Upper lobe of left lung (tissue), 4 donors: Measurements from ENCODE around the gene PAK1IP1.

Experiments
- POLR2A ChIP-seq, 4 donors: fragments of 450-650 bp; IDR thresholded peaks; one replicate each; pipeline ENCODE4 v1.5.1; 2016 to 2017; ENCODE audit warnings: antibody characterized with exemption in 4 of 4, mild to moderate bottlenecking in 2 of 4
- POLR2AphosphoS5 ChIP-seq, 2 donors: sonication (generic); formaldehyde crosslinking; IDR thresholded peaks; one replicate each; pipeline ENCODE4 v1.5.1; 2017; ENCODE audit warnings: antibody characterized with exemption in 2 of 2
- TF ChIP-seq, protein P1 (sequence below), 6 experiments: fragments of 450-650 bp in 4 of 6; fragments of 200-600 bp in 2 of 6; sonication (generic) in 2 of 6; IDR thresholded peaks; one replicate each; pipeline ENCODE4 v1.5.1; 2016 to 2019; ENCODE audit warnings: antibody characterized with exemption in 6 of 6

GRCh38 chr6:10686901-10687300 is 7.9 kb upstream of the PAK1IP1 start:
- TF ChIP-seq, protein P1, sequence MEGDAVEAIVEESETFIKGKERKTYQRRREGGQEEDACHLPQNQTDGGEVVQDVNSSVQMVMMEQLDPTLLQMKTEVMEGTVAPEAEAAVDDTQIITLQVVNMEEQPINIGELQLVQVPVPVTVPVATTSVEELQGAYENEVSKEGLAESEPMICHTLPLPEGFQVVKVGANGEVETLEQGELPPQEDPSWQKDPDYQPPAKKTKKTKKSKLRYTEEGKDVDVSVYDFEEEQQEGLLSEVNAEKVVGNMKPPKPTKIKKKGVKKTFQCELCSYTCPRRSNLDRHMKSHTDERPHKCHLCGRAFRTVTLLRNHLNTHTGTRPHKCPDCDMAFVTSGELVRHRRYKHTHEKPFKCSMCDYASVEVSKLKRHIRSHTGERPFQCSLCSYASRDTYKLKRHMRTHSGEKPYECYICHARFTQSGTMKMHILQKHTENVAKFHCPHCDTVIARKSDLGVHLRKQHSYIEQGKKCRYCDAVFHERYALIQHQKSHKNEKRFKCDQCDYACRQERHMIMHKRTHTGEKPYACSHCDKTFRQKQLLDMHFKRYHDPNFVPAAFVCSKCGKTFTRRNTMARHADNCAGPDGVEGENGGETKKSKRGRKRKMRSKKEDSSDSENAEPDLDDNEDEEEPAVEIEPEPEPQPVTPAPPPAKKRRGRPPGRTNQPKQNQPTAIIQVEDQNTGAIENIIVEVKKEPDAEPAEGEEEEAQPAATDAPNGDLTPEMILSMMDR (IDR thresholded peaks at IDR 0.05) = no peak
- no peak for TF ChIP-seq POLR2A (IDR thresholded peaks at IDR 0.05)
- no peak for TF ChIP-seq POLR2AphosphoS5 (IDR thresholded peaks at IDR 0.05)
